H1 (cell line): ENCODE results near the gene ELMO1. TPM values are rescaled to one million over a fixed set of nuclear protein-coding genes. Genes with fewer than 3 reads are reported as not detected.

Experiments
- BCL11A ChIP-seq, 2 experiments: IDR thresholded peaks; one replicate each; pipeline ENCODE4 v1.6.1; 2011; ENCODE audit warnings: low read depth in 2 of 2, low read length in 2 of 2, mild to moderate bottlenecking in 2 of 2
- POU5F1 ChIP-seq: IDR thresholded peaks from 2 replicates; pipeline ENCODE4 v1.6.1; 2011; ENCODE audit warnings: low read depth, mild to moderate bottlenecking, low read length, moderate library complexity
- polyA plus RNA-seq, 7 experiments: library from polyadenylated mRNA; depleted of rRNA in 3 of 7; stranded (reverse) in 5 of 7; unstranded in 2 of 7; fragments of >200 nt in 5 of 7; fragments of 200-250 nt in 2 of 7; gene quantifications; 1 replicate in 5 of 7; 2 replicates in 1 of 7; 4 replicates in 1 of 7; pipeline versions ENCODE4 v1.2.1 to v1.2.3, GENCODE V29; 2011 to 2013; ENCODE audit warnings: missing spikeins in 2 of 7, mixed read lengths in 2 of 7
- total RNA-seq: library from RNA; stranded (reverse); fragmentation: NEBNext Ultra II Directional; extraction: Animal tissue kit (Norgen Biotek cat#: 25700); gene quantifications from 2 replicates; pipeline ENCODE4 v1.2.1, GENCODE V29; 2021

Gene ELMO1
- total and polyA plus RNA-seq, 2 of the 8 experiments (the other 6 are each of a cell fraction or from before 2014, with no cell fraction given): 18.4 to 21.0 TPM

DNA sequence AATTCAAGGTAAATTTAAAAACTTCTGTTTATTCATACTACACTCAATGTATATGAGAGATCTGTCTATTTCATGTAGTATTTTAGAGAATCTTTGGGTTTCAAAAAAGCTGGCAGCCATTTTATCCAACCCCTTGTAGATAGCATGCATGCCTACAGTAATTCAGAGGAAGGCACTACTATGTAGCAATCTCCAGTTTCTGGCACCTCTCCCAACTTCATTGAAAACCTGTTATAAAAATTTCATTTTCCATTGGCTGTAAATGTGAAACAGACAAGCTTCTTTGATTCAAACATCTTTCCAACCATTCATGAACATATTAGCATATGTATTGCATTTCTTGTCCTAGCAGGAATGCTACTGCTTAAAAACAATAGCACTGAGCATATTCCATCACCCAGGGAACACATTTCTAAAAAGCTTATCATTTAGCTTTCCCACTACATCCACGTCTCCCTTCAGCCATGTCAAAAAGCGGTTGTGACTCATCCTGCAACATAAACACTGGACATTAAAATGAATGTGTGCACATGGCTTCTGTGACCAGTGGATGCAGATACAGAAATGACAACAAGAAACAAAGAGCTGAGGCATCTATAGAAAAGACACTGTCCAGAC lies 393.9 kb downstream of the ELMO1 start (continued):
- TF ChIP-seq BCL11A (IDR thresholded peaks at IDR 0.05; ENCODE audit: low read depth in 2 of 2, low read length in 2 of 2): no peak
- TF ChIP-seq POU5F1: no peak
